ENCODE data around the gene F2RL2.
A peak's percentile ranks its signal among the peaks of the same experiment; 100 is the strongest.

The F2RL2 gene

GRCh38 chr5:76617229-76617628 lies 6.0 kb downstream of the F2RL2 start:
- Histone ChIP-seq H4K8ac (ENCODE audit: low read depth, low read length) (no peak overlapping the region), H3K4me1 (ENCODE audit: control insufficient read depth in 2 of 2, insufficient read depth in 1 of 2, low read depth in 1 of 2, low read length in 2 of 2) (peaks cover 0 to 3% of the 10 kb centered on the region in 2 donors), H3K18ac (ENCODE audit: low read length) (no peak overlapping the region), H3K9ac (ENCODE audit: low read depth, low read length, poor library complexity) (no peak overlapping the region), H4K91ac (ENCODE audit: low read depth, low read length, poor library complexity) (no peak overlapping the region), H3K4me3 (ENCODE audit: low read length in 2 of 2) (no peak overlapping the region), H3K36me3 (replicated peaks in 1 of 2; ENCODE audit: control insufficient read depth in 2 of 2, insufficient read depth in 2 of 2, low read length in 2 of 2) (peaks cover 2% of the 10 kb centered on the region in 2 donors), H2AFZ (ENCODE audit: low read length) (no peak overlapping the region), H3K27ac (replicated peaks; ENCODE audit: low read length) (no peak overlapping the region), H2BK12ac (ENCODE audit: low read length) (no peak overlapping the region), H3K27me3 (ENCODE audit: control insufficient read depth in 3 of 3, insufficient read depth in 3 of 3, low read depth in 1 of 3, low read length in 3 of 3) (no peaks in the 10 kb centered on the region), H3K9me3 (replicated peaks in 1 of 2; ENCODE audit: control insufficient read depth in 2 of 2, insufficient read depth in 1 of 2, low read depth in 1 of 2, low read length in 2 of 2) (no peaks in the 10 kb centered on the region), H3K23ac (ENCODE audit: low read depth, low read length, poor library complexity) (no peak overlapping the region), H2BK15ac (ENCODE audit: low read length) (no peak overlapping the region), H2AK5ac (ENCODE audit: low read depth, low read length) (no peak overlapping the region), H3K4me2 (ENCODE audit: insufficient read depth, low read length, poor library complexity, severe bottlenecking) (no peak overlapping the region), H3K4ac (ENCODE audit: low read length) (no peak overlapping the region), H2BK5ac (ENCODE audit: low read length) (no peak overlapping the region), H3K14ac (ENCODE audit: low read length) (no peak overlapping the region), H3K79me1 (ENCODE audit: low read depth, low read length) (no peaks in the 10 kb centered on the region), H2BK120ac (ENCODE audit: low read depth, low read length) (no peak overlapping the region)
- WGBS, 2 donors (ENCODE audit: extremely low coverage in 2 of 2, insufficient read length in 2 of 2, insufficient replicate concordance in 1 of 2) = no CpG with 5 or more reads among the region's 4 CpGs
- DNase-seq (ENCODE audit: low spot score) = no peak

- Histone ChIP-seq H2AK5ac (ENCODE audit: low read depth, low read length) (no peak overlapping the region), H3K18ac (ENCODE audit: low read length) (no peak overlapping the region), H3K14ac (ENCODE audit: low read length) (no peak overlapping the region), H3K4me1 (ENCODE audit: control insufficient read depth in 2 of 2, insufficient read depth in 1 of 2, low read depth in 1 of 2, low read length in 2 of 2) (no peaks in the 10 kb centered on the region), H2BK12ac (ENCODE audit: low read length) (no peak overlapping the region), H3K79me1 (ENCODE audit: low read depth, low read length) (no peaks in the 10 kb centered on the region), H3K4me3 (ENCODE audit: low read length in 2 of 2) (no peak overlapping the region), H3K27ac (replicated peaks; ENCODE audit: low read length) (no peak overlapping the region), H2BK15ac (ENCODE audit: low read length) (no peak overlapping the region), H3K4ac (ENCODE audit: low read length) (no peak overlapping the region), H2AFZ (ENCODE audit: low read length) (no peak overlapping the region), H2BK120ac (ENCODE audit: low read depth, low read length) (no peak overlapping the region), H3K27me3 (ENCODE audit: control insufficient read depth in 3 of 3, insufficient read depth in 3 of 3, low read depth in 1 of 3, low read length in 3 of 3) (no peaks in the 10 kb centered on the region), H3K4me2 (ENCODE audit: insufficient read depth, low read length, poor library complexity, severe bottlenecking) (no peak overlapping the region), H4K8ac (ENCODE audit: low read depth, low read length) (no peak overlapping the region), H3K23ac (ENCODE audit: low read depth, low read length, poor library complexity) (no peak overlapping the region), H3K36me3 (replicated peaks in 1 of 2; ENCODE audit: control insufficient read depth in 2 of 2, insufficient read depth in 2 of 2, low read length in 2 of 2) (peaks cover 2 to 11% of the 10 kb centered on the region in 2 donors), H2BK5ac (ENCODE audit: low read length) (no peak overlapping the region), H4K91ac (ENCODE audit: low read depth, low read length, poor library complexity) (no peak overlapping the region), H3K9ac (ENCODE audit: low read depth, low read length, poor library complexity) (no peak overlapping the region), H3K9me3 (replicated peaks in 1 of 2; ENCODE audit: control insufficient read depth in 2 of 2, insufficient read depth in 1 of 2, low read depth in 1 of 2, low read length in 2 of 2) (no peaks in the 10 kb centered on the region)
- DNase-seq (ENCODE audit: low spot score) = no peak
- no CpG with 5 or more reads among the region's 2 CpGs for WGBS, 2 donors (ENCODE audit: extremely low coverage in 2 of 2, insufficient read length in 2 of 2, insufficient replicate concordance in 1 of 2)
Observed at GRCh38 chr5:76616206-76616605, 7.0 kb downstream of the F2RL2 start.

GRCh38 chr5:76615759-76616158 lies 7.4 kb downstream of the F2RL2 start:
- Histone ChIP-seq H3K14ac (ENCODE audit: low read length) (no peak overlapping the region), H3K4me2 (ENCODE audit: insufficient read depth, low read length, poor library complexity, severe bottlenecking) (no peak overlapping the region)

GRCh38 chr5:76612942-76613341 lies 10.3 kb downstream of the F2RL2 start:
- H3K18ac ChIP-seq (ENCODE audit: low read length) = peak overlapping the region; percentile 35
- H2AFZ ChIP-seq (ENCODE audit: low read length) = no peak overlapping the region
- H3K23ac ChIP-seq (ENCODE audit: low read depth, low read length, poor library complexity) = peak overlapping the region; percentile 25
- peak overlapping the region; percentile 31 for H2BK120ac ChIP-seq (ENCODE audit: low read depth, low read length)
- no peak overlapping the region for H3K9ac ChIP-seq (ENCODE audit: low read depth, low read length, poor library complexity)
- no peaks in the 10 kb centered on the region for H3K79me1 ChIP-seq (ENCODE audit: low read depth, low read length)
- WGBS, 2 donors (ENCODE audit: extremely low coverage in 2 of 2, insufficient read length in 2 of 2, insufficient replicate concordance in 1 of 2) = no CpG with 5 or more reads among the region's 5 CpGs
- peaks cover 2 to 16% of the 10 kb centered on the region in 2 donors for H3K36me3 ChIP-seq (replicated peaks in 1 of 2; ENCODE audit: control insufficient read depth in 2 of 2, insufficient read depth in 2 of 2, low read length in 2 of 2)
- H3K14ac ChIP-seq (ENCODE audit: low read length) = peak overlapping the region; percentile 71
- H3K4me2 ChIP-seq (ENCODE audit: insufficient read depth, low read length, poor library complexity, severe bottlenecking) = no peak overlapping the region
- no peak overlapping the region for H3K4me3 ChIP-seq (ENCODE audit: low read length in 2 of 2)
- no peak overlapping the region for H2BK15ac ChIP-seq (ENCODE audit: low read length)
- no peak overlapping the region for H4K8ac ChIP-seq (ENCODE audit: low read depth, low read length)
- H4K91ac ChIP-seq (ENCODE audit: low read depth, low read length, poor library complexity) = no peak overlapping the region
- H3K9me3 ChIP-seq (replicated peaks in 1 of 2; ENCODE audit: control insufficient read depth in 2 of 2, insufficient read depth in 1 of 2, low read depth in 1 of 2, low read length in 2 of 2) = no peaks in the 10 kb centered on the region
- no peak overlapping the region for H2AK5ac ChIP-seq (ENCODE audit: low read depth, low read length)
- H2BK5ac ChIP-seq (ENCODE audit: low read length) = peak overlapping the region; percentile 78
- no peak for DNase-seq (ENCODE audit: low spot score)
- no peak overlapping the region for H3K27ac ChIP-seq (replicated peaks; ENCODE audit: low read length)
- no peaks in the 10 kb centered on the region for H3K27me3 ChIP-seq (ENCODE audit: control insufficient read depth in 3 of 3, insufficient read depth in 3 of 3, low read depth in 1 of 3, low read length in 3 of 3)
- peaks cover 0 to 8% of the 10 kb centered on the region in 2 donors for H3K4me1 ChIP-seq (ENCODE audit: control insufficient read depth in 2 of 2, insufficient read depth in 1 of 2, low read depth in 1 of 2, low read length in 2 of 2)
- H3K4ac ChIP-seq (ENCODE audit: low read length) = no peak overlapping the region
- H2BK12ac ChIP-seq (ENCODE audit: low read length) = no peak overlapping the region

More at GRCh38 chr5:76615759-76616158, 7.4 kb downstream of the F2RL2 start:
- Histone ChIP-seq H3K4me1 (ENCODE audit: control insufficient read depth in 2 of 2, insufficient read depth in 1 of 2, low read depth in 1 of 2, low read length in 2 of 2) (no peaks in the 10 kb centered on the region), H3K23ac (ENCODE audit: low read depth, low read length, poor library complexity) (no peak overlapping the region), H2AFZ (ENCODE audit: low read length) (no peak overlapping the region), H3K9me3 (replicated peaks in 1 of 2; ENCODE audit: control insufficient read depth in 2 of 2, insufficient read depth in 1 of 2, low read depth in 1 of 2, low read length in 2 of 2) (no peaks in the 10 kb centered on the region), H3K9ac (ENCODE audit: low read depth, low read length, poor library complexity) (no peak overlapping the region), H3K18ac (ENCODE audit: low read length) (no peak overlapping the region), H2BK15ac (ENCODE audit: low read length) (no peak overlapping the region), H2BK120ac (ENCODE audit: low read depth, low read length) (no peak overlapping the region), H4K8ac (ENCODE audit: low read depth, low read length) (no peak overlapping the region), H3K27me3 (ENCODE audit: control insufficient read depth in 3 of 3, insufficient read depth in 3 of 3, low read depth in 1 of 3, low read length in 3 of 3) (no peaks in the 10 kb centered on the region), H4K91ac (ENCODE audit: low read depth, low read length, poor library complexity) (no peak overlapping the region), H2AK5ac (ENCODE audit: low read depth, low read length) (no peak overlapping the region), H3K79me1 (ENCODE audit: low read depth, low read length) (no peaks in the 10 kb centered on the region), H2BK5ac (ENCODE audit: low read length) (no peak overlapping the region), H3K4me3 (ENCODE audit: low read length in 2 of 2) (no peak overlapping the region), H3K4ac (ENCODE audit: low read length) (no peak overlapping the region), H3K27ac (replicated peaks; ENCODE audit: low read length) (no peak overlapping the region), H3K36me3 (replicated peaks in 1 of 2; ENCODE audit: control insufficient read depth in 2 of 2, insufficient read depth in 2 of 2, low read length in 2 of 2) (peaks cover 2 to 16% of the 10 kb centered on the region in 2 donors), H2BK12ac (ENCODE audit: low read length) (no peak overlapping the region)
- DNase-seq (ENCODE audit: low spot score) = no peak
- WGBS, 2 donors (ENCODE audit: extremely low coverage in 2 of 2, insufficient read length in 2 of 2, insufficient replicate concordance in 1 of 2) = no CpG with 5 or more reads among the region's 2 CpGs

All from neuronal stem cell (in vitro differentiated cells).